Psoas muscle (tissue), 8 donors: ENCODE results near the gene TNNC2. TPM values are rescaled to one million over a fixed set of nuclear protein-coding genes. Genes with fewer than 3 reads are reported as not detected.

ENCODE experiments used
- ATAC-seq, 4 donors: fragments of 200-7000 bp; cut with Tn5 transposase; one replicate each; pipeline ENCODE4 v1.9.1; 2020; ENCODE audit warnings: moderate library complexity in 3 of 4, mild to moderate bottlenecking in 2 of 4
- DNase-seq, 2 donors: peaks; one replicate each; pipeline ENCODE4 v3.0.0-alpha.2; 2020
- H3K27ac ChIP-seq: fragments of 200-600 bp; one replicate; pipeline ENCODE4 v1.8.0; 2022
- H3K27me3 ChIP-seq, 3 donors: fragments of 200-600 bp in 1 of 3; one replicate each; pipeline versions ENCODE4 v1.6.1 to v1.8.0; 2013 to 2022; ENCODE audit warnings: low read length in 2 of 3, mild to moderate bottlenecking in 2 of 3, moderate library complexity in 1 of 3; ENCODE audit not compliant: insufficient read depth in 3 of 3
- H3K36me3 ChIP-seq, 2 donors: fragments of 200-600 bp in 1 of 2; one replicate each; pipeline versions ENCODE4 v1.6.1 to v1.8.0; 2013 to 2022; ENCODE audit warnings: low read depth in 1 of 2, mild to moderate bottlenecking in 1 of 2, moderate library complexity in 1 of 2; ENCODE audit not compliant: insufficient read depth in 1 of 2
- H3K4me1 ChIP-seq: fragments of 200-600 bp; one replicate; pipeline ENCODE4 v1.8.0; 2022
- H3K4me3 ChIP-seq: fragments of 200-600 bp; one replicate; pipeline ENCODE4 v1.8.0; 2022; ENCODE audit warnings: mild to moderate bottlenecking
- H3K9me3 ChIP-seq: fragments of 200-600 bp; one replicate; pipeline ENCODE4 v1.8.0; 2022
- CTCF ChIP-seq: fragments of 200-600 bp; IDR thresholded peaks from one replicate; pipeline ENCODE4 v1.8.0; 2022; ENCODE audit warnings: antibody characterized with exemption
- WGBS, 3 donors: extraction: QIAGEN DNeasy Blood & Tissue Kit; methylation state at CpG; one replicate each; pipeline versions ENCODE4 v1.1.6 to v1.1.7; 2013; 5-methylcytosine and 5-hydroxymethylcytosine counted together
- intact Hi-C, 2 donors: fragments of 100-400 bp; cut with DNase I; formaldehyde crosslinking; loops; one replicate each; pipeline versions ENCODE4 v1.11.0 to v1.14.2; 2022
- polyA plus RNA-seq, 3 donors: library from polyadenylated mRNA; stranded (reverse); fragments of 200-250 nt; gene quantifications; one replicate each; pipeline ENCODE4 v1.2.3, GENCODE V29; 2013
- total RNA-seq, 4 donors: library from RNA; stranded (reverse); fragmentation: NEBNext Ultra II Directional in 2 of 4; extraction: Animal tissue kit (Norgen Biotek cat#: 25700) in 2 of 4; gene quantifications; one replicate each; pipeline versions ENCODE4 v1.2.1 to v1.2.4, GENCODE V29; 2021 to 2023
- donor health status: healthy with polysubstance abuse.
- donor health status: DM: no; HTN: no; CAD: no; lungs with moderate emphysema.
- donor health status: Bipolar disorder and iron deficiency.
- donor health status: healthy.
- donor health status: DM: yes; HTN: yes; CAD: no.
- donor health status: DM: no; HTN: no; CAD: no.
- donor health status: DM: no; HTN: no; CAD: no.
- donor health status: DM: yes; HTN: yes; CAD: no.

The TNNC2 gene
- total and polyA plus RNA-seq, 7 donors = 1,390 to 10,677 (median 3,158) TPM

- 0 to 14% (median 3%) methylated on average over 1 of the region's 1 CpG for WGBS, 3 donors
- Histone ChIP-seq H3K27me3 (no peaks in the 10 kb centered on the region), H3K27ac (peak overlapping the region; percentile 98), H3K4me3 (peak overlapping the region; percentile 68), H3K36me3 (peaks cover 0 to 50% of the 10 kb centered on the region in 2 donors), H3K4me1 (peaks cover 49% of the 10 kb centered on the region), H3K9me3 (no peaks in the 10 kb centered on the region)
- no peak for TF ChIP-seq CTCF
- DNase-seq = no peak
- no peak for ATAC-seq
- intact Hi-C loops = no loop called here
These were observed 9.7 kb upstream of the TNNC2 start for GRCh38 chr20:45836841-45837240.

GRCh38 chr20:45835825-45836224 is 8.7 kb upstream of the TNNC2 start:
- WGBS, 3 donors = 29 to 71% (median 31%) methylated on average over 5 of the region's 5 CpGs
- peaks cover 0 to 40% of the 10 kb centered on the region in 2 donors for H3K36me3 ChIP-seq
- TF ChIP-seq CTCF = no peak
- H3K27me3 ChIP-seq = no peaks in the 10 kb centered on the region
- H3K4me1 ChIP-seq = peaks cover 48% of the 10 kb centered on the region
- DNase-seq (peak; percentile 79 to 89), ATAC-seq (peak; percentile 49 to 70 (median 67))
- H3K27ac ChIP-seq = peak overlapping the region; percentile 98
- intact Hi-C loops = no loop called here
- H3K9me3 ChIP-seq = no peaks in the 10 kb centered on the region
- peak overlapping the region; percentile 68 for H3K4me3 ChIP-seq

GRCh38 chr20:45835329-45835765 is 8.2 kb upstream of the TNNC2 start:
- WGBS, 3 donors = 25 to 56% (median 28%) methylated on average over 3 of the region's 3 CpGs
- peaks cover 0 to 35% of the 10 kb centered on the region in 2 donors for H3K36me3 ChIP-seq
- H3K27me3 ChIP-seq = no peaks in the 10 kb centered on the region
- peaks cover 48% of the 10 kb centered on the region for H3K4me1 ChIP-seq
- intact Hi-C loops = no loop called here
- TF ChIP-seq CTCF = no peak
- H3K4me3 ChIP-seq = peak overlapping the region; percentile 68
- no peak for ATAC-seq
- H3K9me3 ChIP-seq = no peaks in the 10 kb centered on the region
- DNase-seq = no peak
- H3K27ac ChIP-seq = peak overlapping the region; percentile 98

GRCh38 chr20:45834797-45835161 is 7.7 kb upstream of the TNNC2 start:
- DNase-seq (peak in 1 of 2 donors; percentile 73), ATAC-seq (peak; percentile 4 to 31 (median 17))
- WGBS, 3 donors = 21 to 30% (median 23%) methylated on average over 14 of the region's 14 CpGs
- Histone ChIP-seq H3K9me3 (no peaks in the 10 kb centered on the region), H3K36me3 (peaks cover 0 to 30% of the 10 kb centered on the region in 2 donors), H3K4me1 (peaks cover 48% of the 10 kb centered on the region), H3K27ac (peak overlapping the region; percentile 98), H3K27me3 (no peaks in the 10 kb centered on the region), H3K4me3 (peak overlapping the region; percentile 68)
- no peak for TF ChIP-seq CTCF
- intact Hi-C loops = no loop called here
